CD14-positive monocyte (primary cell): ENCODE data around the gene PIP. TPM values are rescaled to one million over a fixed set of nuclear protein-coding genes. Genes with fewer than 3 reads are reported as not detected.

ENCODE experiments used
- DNase-seq, 3 donors: peaks; one replicate each; pipeline ENCODE4 v3.0.0-alpha.2; 2011 to 2022
- H2AFZ ChIP-seq: 2 replicates; pipeline ENCODE4 v1.6.0; 2012; ENCODE audit warnings: mild to moderate bottlenecking, low read depth, low read length, inconsistent platforms; ENCODE audit not compliant: insufficient read depth, poor library complexity, severe bottlenecking
- H3K27ac ChIP-seq, 2 donors: 1 replicate in 1 of 2; 2 replicates in 1 of 2; pipeline ENCODE4 v1.5.1; 2012 to 2013; ENCODE audit warnings: low read length in 2 of 2, control low read depth in 1 of 2, inconsistent platforms in 1 of 2, low read depth in 1 of 2, mild to moderate bottlenecking in 1 of 2
- H3K27me3 ChIP-seq, 2 donors: one replicate each; pipeline versions ENCODE4 v1.6.0 to v1.6.1; 2011 to 2013; ENCODE audit warnings: low read length in 2 of 2; ENCODE audit not compliant: control insufficient read depth in 2 of 2, insufficient read depth in 2 of 2
- H3K36me3 ChIP-seq, 2 donors: replicated peaks in 1 of 2; 1 replicate in 1 of 2; 2 replicates in 1 of 2; pipeline versions ENCODE4 v1.5.1 to v1.6.1; 2012 to 2013; ENCODE audit warnings: low read length in 2 of 2, control low read depth in 1 of 2, inconsistent platforms in 1 of 2, mild to moderate bottlenecking in 1 of 2; ENCODE audit not compliant: insufficient read depth in 2 of 2, control insufficient read depth in 1 of 2
- H3K4me1 ChIP-seq, 2 donors: 1 replicate in 1 of 2; 2 replicates in 1 of 2; pipeline versions ENCODE4 v1.5.1 to v1.6.1; 2012 to 2013; ENCODE audit warnings: low read length in 2 of 2, control low read depth in 1 of 2, inconsistent platforms in 1 of 2, mild to moderate bottlenecking in 1 of 2, moderate library complexity in 1 of 2; ENCODE audit not compliant: insufficient read depth in 2 of 2, control insufficient read depth in 1 of 2
- H3K4me2 ChIP-seq: replicated peaks from 2 replicates; pipeline ENCODE3; 2012; ENCODE audit warnings: low read length, moderate library complexity, mild to moderate bottlenecking; ENCODE audit not compliant: poor library complexity, severe bottlenecking; ENCODE audit errors: extremely low read depth
- H3K4me3 ChIP-seq, 3 experiments: fragments of 200-600 bp in 1 of 3; sonication (generic) in 1 of 3; replicated peaks in 1 of 3; 1 replicate in 2 of 3; 2 replicates in 1 of 3; pipeline ENCODE4 v1.5.1; 2011 to 2013; ENCODE audit warnings: low read length in 3 of 3, mild to moderate bottlenecking in 3 of 3, control low read depth in 2 of 3, low read depth in 2 of 3, inconsistent platforms in 1 of 3, moderate library complexity in 1 of 3
- H3K79me2 ChIP-seq: 2 replicates; pipeline ENCODE4 v1.6.0; 2012; ENCODE audit warnings: mild to moderate bottlenecking, control low read depth, inconsistent platforms, low read length, moderate library complexity; ENCODE audit not compliant: insufficient read depth
- H3K9ac ChIP-seq: 2 replicates; pipeline ENCODE4 v1.6.0; 2017; ENCODE audit warnings: low read length, mild to moderate bottlenecking; ENCODE audit not compliant: insufficient read depth, poor library complexity, severe bottlenecking
- H3K9me3 ChIP-seq, 2 donors: replicated peaks in 1 of 2; 1 replicate in 1 of 2; 2 replicates in 1 of 2; pipeline versions ENCODE4 v1.5.1 to v1.6.1; 2012 to 2013; ENCODE audit warnings: low read length in 2 of 2, control low read depth in 1 of 2; ENCODE audit not compliant: control insufficient read depth in 1 of 2, insufficient read depth in 1 of 2
- H4K20me1 ChIP-seq: 2 replicates; pipeline ENCODE4 v1.6.0; 2012; ENCODE audit warnings: mild to moderate bottlenecking, low read length, control low read depth, moderate library complexity; ENCODE audit not compliant: insufficient read depth
- H3K27ac Mint-ChIP-seq, 7 donors: one replicate each; pipeline ENCODE4 v1.8.0; 2020; ENCODE audit warnings: mild to moderate bottlenecking in 7 of 7, mixed read lengths in 7 of 7, moderate library complexity in 6 of 7, inconsistent platforms in 2 of 7
- H3K27me3 Mint-ChIP-seq, 3 donors: one replicate each; pipeline ENCODE4 v1.8.0; 2021 to 2022; ENCODE audit warnings: low read depth in 3 of 3, mild to moderate bottlenecking in 3 of 3, mixed read lengths in 3 of 3, moderate library complexity in 3 of 3, inconsistent platforms in 1 of 3
- H3K36me3 Mint-ChIP-seq, 2 donors: one replicate each; pipeline ENCODE4 v1.8.0; 2020; ENCODE audit warnings: mixed read lengths in 2 of 2, inconsistent platforms in 1 of 2, mild to moderate bottlenecking in 1 of 2
- H3K4me1 Mint-ChIP-seq: one replicate; pipeline ENCODE4 v1.8.0; 2020; ENCODE audit warnings: mild to moderate bottlenecking, mixed read lengths
- H3K4me3 Mint-ChIP-seq, 2 donors: one replicate each; pipeline ENCODE4 v1.8.0; 2020; ENCODE audit warnings: mild to moderate bottlenecking in 2 of 2, mixed read lengths in 2 of 2, moderate library complexity in 1 of 2
- H3K9me3 Mint-ChIP-seq, 7 donors: one replicate each; pipeline ENCODE4 v1.8.0; 2020 to 2022; ENCODE audit warnings: mixed read lengths in 7 of 7, mild to moderate bottlenecking in 6 of 7, moderate library complexity in 6 of 7, inconsistent platforms in 2 of 7
- WGBS: methylation state at CpG from one replicate; pipeline ENCODE4 v1.1.5; 2013; ENCODE audit warnings: missing lambda C conversion rate; ENCODE audit not compliant: insufficient coverage; 5-methylcytosine and 5-hydroxymethylcytosine counted together
- intact Hi-C, 2 donors: fragments of 100-400 bp; cut with micrococcal nuclease; formaldehyde crosslinking; loops; one replicate each; pipeline versions ENCODE4 v1.15.0 to v1.15.1; 2023
- polyA plus RNA-seq, 3 donors: library from polyadenylated mRNA; depleted of rRNA in 1 of 3; unstranded in 2 of 3; stranded (reverse) in 1 of 3; fragments of 300-500 nt in 2 of 3; fragments of >200 nt in 1 of 3; fragmentation: Illumina TruSeq in 2 of 3; gene quantifications; 1 replicate in 2 of 3; 2 replicates in 1 of 3; pipeline ENCODE4 v1.2.3, GENCODE V29; 2012 to 2021
- TF ChIP-seq, protein P1 (sequence below): fragments of 200-600 bp; IDR thresholded peaks from one replicate; pipeline ENCODE4 v1.8.0; 2022; ENCODE audit warnings: antibody characterized with exemption, mild to moderate bottlenecking

PIP gene
- polyA plus RNA-seq, 3 donors: not detected

DNA sequence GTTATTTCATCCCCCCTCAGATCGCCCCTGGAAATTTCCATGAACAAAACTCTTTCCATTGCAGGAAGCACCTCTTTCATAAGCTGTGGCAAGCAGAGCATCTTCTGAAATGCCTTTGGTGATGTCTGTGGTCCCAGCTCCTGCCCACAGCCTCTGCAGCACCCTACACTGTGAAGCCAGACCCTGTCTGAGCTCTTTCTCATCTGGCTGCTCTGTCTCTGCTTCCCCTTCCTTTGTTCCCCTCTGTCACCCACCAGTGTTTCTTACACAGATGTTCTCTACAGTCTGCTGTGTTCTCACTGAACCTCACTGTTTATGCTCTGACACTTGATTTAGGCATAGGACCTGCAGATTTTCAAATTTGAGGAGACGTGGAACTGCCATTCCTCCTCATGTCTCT is 49.5 kb downstream of the PIP start:
- intact Hi-C loops: no loop called here
- H3K4me3 ChIP-seq: no peak overlapping the region
- Mint-ChIP-seq H3K27ac (no peak overlapping the region), H3K4me3 (no peak overlapping the region), H3K4me1 (no peaks in the 10 kb centered on the region), H3K9me3 (peaks cover 21 to 35% (median 30%) of the 10 kb centered on the region in 7 donors), H3K36me3 (no peaks in the 10 kb centered on the region), H3K27me3 (peaks cover 0 to 2% (median 1%) of the 10 kb centered on the region in 3 donors)
- H3K27me3 ChIP-seq: no peaks in the 10 kb centered on the region
- no peak for DNase-seq
- TF ChIP-seq, protein P1, sequence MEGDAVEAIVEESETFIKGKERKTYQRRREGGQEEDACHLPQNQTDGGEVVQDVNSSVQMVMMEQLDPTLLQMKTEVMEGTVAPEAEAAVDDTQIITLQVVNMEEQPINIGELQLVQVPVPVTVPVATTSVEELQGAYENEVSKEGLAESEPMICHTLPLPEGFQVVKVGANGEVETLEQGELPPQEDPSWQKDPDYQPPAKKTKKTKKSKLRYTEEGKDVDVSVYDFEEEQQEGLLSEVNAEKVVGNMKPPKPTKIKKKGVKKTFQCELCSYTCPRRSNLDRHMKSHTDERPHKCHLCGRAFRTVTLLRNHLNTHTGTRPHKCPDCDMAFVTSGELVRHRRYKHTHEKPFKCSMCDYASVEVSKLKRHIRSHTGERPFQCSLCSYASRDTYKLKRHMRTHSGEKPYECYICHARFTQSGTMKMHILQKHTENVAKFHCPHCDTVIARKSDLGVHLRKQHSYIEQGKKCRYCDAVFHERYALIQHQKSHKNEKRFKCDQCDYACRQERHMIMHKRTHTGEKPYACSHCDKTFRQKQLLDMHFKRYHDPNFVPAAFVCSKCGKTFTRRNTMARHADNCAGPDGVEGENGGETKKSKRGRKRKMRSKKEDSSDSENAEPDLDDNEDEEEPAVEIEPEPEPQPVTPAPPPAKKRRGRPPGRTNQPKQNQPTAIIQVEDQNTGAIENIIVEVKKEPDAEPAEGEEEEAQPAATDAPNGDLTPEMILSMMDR: no peak
- no peaks in the 10 kb centered on the region for H3K79me2 ChIP-seq
- H3K4me1 ChIP-seq: no peaks in the 10 kb centered on the region
- no peak overlapping the region for H3K4me2 ChIP-seq
- no peaks in the 10 kb centered on the region for H4K20me1 ChIP-seq
- H3K36me3 ChIP-seq: no peaks in the 10 kb centered on the region
- H2AFZ ChIP-seq: peak overlapping the region; percentile 13
- WGBS: 90% methylated on average over 2 of the region's 2 CpGs
- no peak overlapping the region for H3K27ac ChIP-seq
- H3K9me3 ChIP-seq: peaks cover 17 to 23% of the 10 kb centered on the region in 2 donors
- H3K9ac ChIP-seq: no peak overlapping the region

- Mint-ChIP-seq H3K27ac (no peak within 1 kb of the TSS), H3K4me1 (no peaks in the 10 kb centered on the region), H3K36me3 (no peaks in the 10 kb centered on the region), H3K9me3 (peaks cover 11 to 24% (median 20%) of the 10 kb centered on the region in 7 donors), H3K27me3 (peaks cover 0 to 2% (median 1%) of the 10 kb centered on the region in 3 donors), H3K4me3 (no peak within 1 kb of the TSS)
- no peak for DNase-seq
- intact Hi-C loops: no loop called here
- Histone ChIP-seq H4K20me1 (no peaks in the 10 kb centered on the region), H3K36me3 (no peaks in the 10 kb centered on the region), H3K27ac (no peak within 1 kb of the TSS), H3K9me3 (peaks cover 7 to 14% of the 10 kb centered on the region in 2 donors), H3K79me2 (no peaks in the 10 kb centered on the region), H3K9ac (no peak within 1 kb of the TSS), H3K4me3 (no peak within 1 kb of the TSS), H3K27me3 (no peaks in the 10 kb centered on the region), H2AFZ (no peak within 1 kb of the TSS), H3K4me1 (no peaks in the 10 kb centered on the region), H3K4me2 (no peak within 1 kb of the TSS)
- no CpG with 5 or more reads among the region's 3 CpGs for WGBS
- TF ChIP-seq, protein P1: no peak
Observed at GRCh38 chr7:143183024-143183423, 51.1 kb downstream of the PIP start, which contains the start of gene TAS2R39. TAS2R39 (plus strand) TSS chr7:143183419; CDS start chr7:143183419, 0 bp downstream.
